Adrenal gland (tissue), 5 donors: ENCODE data around the gene PNRC1.

ENCODE experiments used
- CTCF ChIP-seq, 6 experiments: fragments of 450-650 bp in 4 of 6; fragments of 200-600 bp in 2 of 6; sonication (generic) in 1 of 6; IDR thresholded peaks; 1 replicate in 5 of 6; 2 replicates in 1 of 6; pipeline versions ENCODE4 v1.5.1 to v1.8.0; 2016 to 2021; ENCODE audit warnings: antibody characterized with exemption in 6 of 6, mild to moderate bottlenecking in 2 of 6, moderate library complexity in 1 of 6
- POLR2A ChIP-seq, 2 donors: fragments of 450-650 bp; IDR thresholded peaks; one replicate each; pipeline ENCODE4 v1.6.1; 2017; ENCODE audit warnings: antibody characterized with exemption in 2 of 2, mild to moderate bottlenecking in 2 of 2, moderate library complexity in 1 of 2
- donor health status: DM: no; HTN: no; CAD: no.

GRCh38 chr6:89098461-89098860, 17.9 kb downstream of the PNRC1 start:
- TF ChIP-seq CTCF (IDR thresholded peaks at IDR 0.05) (no peak), POLR2A (IDR thresholded peaks at IDR 0.05) (no peak)
